Hematopoietic multipotent progenitor cell treated with erythropoietin and hydrocortisone succinate and interleukin-3 and kit ligand, for 8 days (in vitro differentiated cells): ENCODE data around the gene BBS9.

Experiments
- DNase-seq: peaks from one replicate; pipeline ENCODE4 v3.0.0-alpha.2; 2015

BBS9 gene

DNA sequence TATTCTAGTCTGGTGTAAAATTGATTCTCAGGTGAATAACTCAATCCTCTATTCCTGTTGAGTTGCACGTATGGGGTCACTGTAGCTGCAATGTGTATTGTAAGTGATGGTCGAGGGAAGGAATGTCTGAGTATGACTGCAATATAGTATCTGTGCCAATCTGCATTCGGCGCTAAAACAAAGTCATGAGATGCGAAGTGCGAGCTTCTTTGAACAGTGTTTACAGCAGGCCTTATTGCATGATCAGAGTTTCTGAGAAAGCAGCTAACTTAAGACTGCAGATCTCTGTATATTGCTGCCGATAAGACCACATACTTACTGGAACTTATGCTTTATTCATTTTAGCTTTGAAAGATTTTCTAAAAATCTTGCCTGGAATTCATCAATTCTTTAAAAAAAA is 434.3 kb downstream of the BBS9 start:
- DNase-seq = no peak

DNA sequence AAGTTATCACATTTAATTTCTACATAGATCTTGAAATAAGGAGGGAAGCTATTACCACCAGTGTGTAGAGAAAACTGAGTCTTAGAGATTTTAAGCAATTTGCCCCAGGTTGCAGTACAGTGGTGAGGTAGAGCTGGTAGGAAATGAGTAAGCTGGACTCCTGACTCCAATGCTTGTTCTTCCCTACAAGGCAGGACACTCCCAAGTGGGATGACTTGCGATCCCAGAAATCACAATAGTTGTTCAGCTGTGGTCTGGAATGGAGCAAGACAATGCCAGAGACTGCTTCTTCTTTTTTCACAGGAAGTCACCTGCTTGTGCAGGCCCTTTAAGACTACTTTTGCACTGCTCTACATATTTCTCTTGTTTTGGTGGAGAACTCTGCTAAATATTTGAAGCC is 448.8 kb downstream of the BBS9 start:
- DNase-seq = no peak

GRCh38 chr7:33578881-33579672 is 449.7 kb downstream of the BBS9 start:
- DNase-seq = no peak

GRCh38 chr7:33579673-33579960 is 450.3 kb downstream of the BBS9 start:
- DNase-seq = no peak

DNA sequence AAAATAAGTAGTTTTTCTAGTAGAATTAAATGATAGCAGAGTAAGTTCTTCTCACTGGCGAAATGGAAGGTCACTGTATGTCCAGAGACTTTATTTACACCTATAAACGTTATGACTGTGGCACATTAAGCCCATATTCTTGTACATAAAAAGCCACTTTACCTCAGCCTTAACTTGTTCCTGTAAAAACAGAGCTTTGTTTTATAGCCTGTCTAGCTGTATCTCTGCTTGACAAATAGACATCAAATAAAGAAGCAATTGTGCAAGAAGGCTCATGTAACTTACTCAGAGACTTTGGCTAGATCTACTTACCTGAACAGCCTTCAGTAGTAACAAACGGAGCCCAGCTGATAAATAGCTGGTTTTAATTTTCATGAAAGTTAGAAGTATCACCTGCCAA is 451.9 kb downstream of the BBS9 start:
- no peak for DNase-seq

DNA sequence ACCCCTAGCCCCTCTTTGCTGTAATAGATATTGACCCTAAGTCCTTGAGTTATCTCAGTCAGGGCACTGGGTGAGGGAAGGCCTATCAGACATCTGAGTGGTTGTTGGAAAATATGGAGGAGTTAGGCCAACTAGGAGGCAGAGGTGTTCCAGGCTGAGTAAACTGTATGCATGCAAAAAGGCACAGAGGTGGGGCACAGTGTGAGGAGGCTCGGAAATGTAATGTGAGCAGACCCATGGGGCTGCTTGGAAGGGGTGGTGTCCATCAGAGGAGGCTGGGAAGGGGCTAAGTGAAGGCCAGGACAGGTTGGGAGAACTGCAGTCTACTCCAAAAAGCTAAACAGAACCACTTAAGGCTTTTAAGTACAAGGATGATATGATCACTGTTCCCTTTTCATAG is 452.7 kb downstream of the BBS9 start:
- no peak for DNase-seq

DNA sequence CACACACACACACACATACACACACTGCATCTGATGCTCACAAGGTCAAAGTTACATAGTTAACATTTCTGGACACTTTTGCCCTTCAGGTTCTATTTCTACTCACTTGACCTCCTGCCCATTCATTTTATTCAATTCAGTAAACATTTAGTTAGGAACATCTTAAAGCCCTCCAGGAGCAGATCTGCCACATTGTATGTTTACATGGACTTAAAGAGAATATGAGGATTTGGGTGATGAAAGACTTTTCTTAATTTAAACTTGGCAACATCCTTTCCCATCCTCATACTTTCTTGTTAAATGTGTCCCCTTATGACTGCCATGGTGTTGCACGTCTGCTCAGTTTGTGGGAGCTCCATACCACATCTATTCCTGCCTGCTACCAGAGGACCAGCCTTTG is 453.2 kb downstream of the BBS9 start:
- no peak for DNase-seq

DNA sequence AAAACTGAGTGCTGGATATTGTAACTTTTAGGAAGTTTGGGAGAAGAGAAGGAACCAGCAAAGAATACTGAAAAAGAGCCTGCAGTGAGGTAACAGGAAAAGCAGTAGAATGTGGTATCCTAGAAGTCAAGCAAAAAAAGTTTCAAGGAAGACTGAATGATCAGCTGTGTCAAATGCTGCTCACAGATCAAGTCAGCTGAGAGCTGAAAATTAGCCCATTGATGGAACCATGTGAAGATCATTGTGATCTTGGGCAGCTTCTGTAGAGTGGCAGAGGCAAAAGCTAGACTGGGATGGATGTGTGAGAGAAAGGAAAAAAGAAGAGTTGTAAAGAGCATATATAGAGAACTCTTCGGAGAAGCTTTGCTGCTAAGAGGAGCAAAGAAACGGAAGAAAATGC is 460.5 kb downstream of the BBS9 start:
- DNase-seq = no peak

DNA sequence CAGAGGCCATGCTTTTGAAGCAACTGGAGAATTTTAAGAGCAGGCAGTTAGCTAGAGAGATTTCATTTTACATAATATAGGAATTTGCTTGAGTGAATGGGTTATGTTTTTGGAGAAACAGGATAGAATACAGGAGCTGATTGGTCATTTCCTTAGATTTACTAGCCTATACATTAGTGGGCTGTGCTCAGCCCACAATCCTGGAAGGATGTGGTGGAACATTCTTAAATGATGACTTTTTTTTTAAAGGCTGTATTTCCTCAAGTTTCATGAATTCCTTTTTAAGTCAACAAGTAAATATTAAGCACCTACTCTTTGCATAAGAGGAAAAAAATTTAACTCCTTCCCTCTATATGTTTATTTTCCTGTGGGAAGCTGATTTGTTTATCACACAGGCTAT is 461.6 kb downstream of the BBS9 start:
- DNase-seq = no peak

GRCh38 chr7:33591490-33591889 is 462.1 kb downstream of the BBS9 start:
- no peak for DNase-seq

DNA sequence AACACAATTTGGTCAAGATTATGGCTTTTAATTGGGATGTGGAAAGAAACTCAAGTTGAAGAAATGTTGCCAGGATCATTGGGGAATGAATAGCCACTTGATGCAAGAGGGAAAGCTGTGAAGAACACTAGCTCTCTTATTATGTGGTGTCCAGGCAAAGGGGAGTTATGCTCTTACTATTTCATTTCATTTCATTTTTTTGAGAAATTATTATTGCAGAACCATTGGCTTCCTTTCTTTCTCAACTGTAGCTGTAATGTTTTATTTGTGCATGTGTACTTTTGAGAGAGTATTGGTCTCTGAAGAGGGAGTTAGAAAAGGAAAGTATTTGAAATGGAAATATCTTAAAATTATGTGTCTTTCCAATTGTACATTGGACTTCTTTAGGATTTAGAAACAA is 463.4 kb downstream of the BBS9 start:
- no peak for DNase-seq

- no peak for DNase-seq
Observed at GRCh38 chr7:33593611-33594010, 464.2 kb downstream of the BBS9 start.

GRCh38 chr7:33596686-33597085 is 467.3 kb downstream of the BBS9 start:
- DNase-seq = no peak

GRCh38 chr7:33597181-33597580 is 467.8 kb downstream of the BBS9 start:
- DNase-seq = no peak

DNA sequence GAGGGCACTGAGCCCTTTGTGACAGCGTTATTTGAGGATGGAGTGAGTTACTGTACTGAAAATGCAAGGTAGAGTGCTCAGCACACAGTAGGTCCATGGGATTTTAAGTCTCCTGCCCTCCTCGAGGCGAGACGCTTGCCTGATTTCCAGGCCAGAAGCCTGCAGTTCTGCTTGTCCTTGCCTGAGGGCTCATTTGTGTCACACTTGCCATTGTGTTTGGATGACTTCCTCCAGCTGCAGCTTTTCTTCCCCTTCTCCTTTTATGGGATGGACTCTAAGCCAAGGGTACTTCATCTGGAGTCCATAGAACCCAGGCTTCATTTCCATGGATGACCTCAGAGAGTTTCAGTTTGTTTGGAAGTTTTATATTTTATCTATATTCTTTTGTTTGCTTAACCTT is 471.7 kb downstream of the BBS9 start:
- no peak for DNase-seq

DNA sequence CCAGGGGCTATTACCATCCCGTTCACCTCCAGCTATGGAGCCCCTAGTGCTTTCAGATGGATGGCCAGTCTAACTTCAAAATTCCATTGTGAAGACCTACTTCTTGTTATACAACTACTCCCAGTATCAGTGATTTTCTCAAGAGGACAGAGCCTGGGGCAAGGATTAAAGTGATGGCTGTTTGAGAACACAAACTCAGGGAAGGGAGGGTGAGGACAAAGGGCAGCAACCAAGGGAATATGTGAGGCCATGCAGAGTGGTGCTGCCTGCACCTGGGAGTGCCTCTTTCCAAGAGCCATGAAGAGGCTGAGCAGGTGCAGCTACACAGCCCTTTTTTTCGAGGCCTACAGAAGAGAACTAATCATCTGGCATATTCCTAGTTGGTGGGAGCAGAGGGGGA is 472.5 kb downstream of the BBS9 start:
- DNase-seq = no peak

DNA sequence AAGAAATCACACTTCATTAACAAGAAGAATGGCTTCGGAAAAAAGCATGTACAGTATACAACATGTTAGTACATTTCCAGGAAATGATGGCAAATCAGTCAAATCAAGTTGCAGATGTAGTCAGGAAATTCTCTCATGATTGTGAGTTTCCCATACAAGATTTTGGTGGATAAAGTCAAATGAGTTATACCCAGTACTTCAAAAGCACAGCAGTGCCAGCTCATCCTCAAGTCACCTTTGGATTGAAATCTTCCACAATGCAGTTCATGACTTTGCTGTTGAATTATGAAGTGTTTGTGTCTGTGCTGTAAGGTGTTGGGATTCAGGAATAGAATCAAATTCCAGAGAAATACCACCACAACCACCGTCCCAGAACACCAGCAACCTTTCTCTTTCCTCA is 474.7 kb downstream of the BBS9 start:
- no peak for DNase-seq

GRCh38 chr7:33610918-33611317 is 481.6 kb downstream of the BBS9 start:
- DNase-seq = no peak

DNA sequence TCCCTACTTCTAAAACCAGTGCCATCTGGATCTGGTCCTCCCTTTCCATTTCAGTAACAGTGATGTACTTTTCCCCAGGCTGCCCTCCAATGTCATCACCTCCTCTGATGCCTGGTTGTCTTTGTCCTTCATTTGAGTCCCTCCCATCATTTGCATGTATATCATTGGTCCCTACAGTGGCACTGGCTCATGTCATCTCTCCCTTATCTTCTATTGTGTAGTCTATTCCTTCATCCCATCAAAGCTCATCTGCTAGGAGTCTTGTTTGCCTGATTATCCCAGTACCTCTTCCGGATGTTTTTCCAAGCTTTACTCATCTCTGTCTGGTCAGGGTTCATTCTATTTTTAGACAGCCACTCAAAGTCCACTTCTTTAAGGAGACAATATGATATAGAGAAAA is 483.1 kb downstream of the BBS9 start:
- DNase-seq = no peak

GRCh38 chr7:33614357-33615117 is 485.2 kb downstream of the BBS9 start:
- no peak for DNase-seq

DNA sequence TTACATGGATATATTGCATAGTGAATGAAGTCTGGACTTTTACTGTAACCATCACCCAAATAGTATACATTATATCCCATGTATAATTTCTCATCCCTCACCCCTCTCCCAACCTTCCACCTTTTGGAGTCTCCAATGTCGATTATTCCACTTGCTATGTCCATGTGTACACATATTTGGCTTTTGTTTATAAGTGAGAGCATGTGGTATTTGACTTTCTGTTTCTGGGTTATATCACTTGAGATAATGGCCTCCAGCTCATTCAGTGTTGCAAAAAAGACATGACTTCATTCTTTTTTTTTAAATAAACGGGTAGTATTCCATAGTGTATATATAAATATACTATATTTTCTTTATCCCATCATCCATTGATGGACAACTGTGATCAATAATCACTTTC is 487.4 kb downstream of the BBS9 start:
- DNase-seq = no peak

GRCh38 chr7:33619264-33619663 is 489.9 kb downstream of the BBS9 start:
- no peak for DNase-seq

GRCh38 chr7:33623267-33623666 is 493.9 kb downstream of the BBS9 start:
- no peak for DNase-seq

DNA sequence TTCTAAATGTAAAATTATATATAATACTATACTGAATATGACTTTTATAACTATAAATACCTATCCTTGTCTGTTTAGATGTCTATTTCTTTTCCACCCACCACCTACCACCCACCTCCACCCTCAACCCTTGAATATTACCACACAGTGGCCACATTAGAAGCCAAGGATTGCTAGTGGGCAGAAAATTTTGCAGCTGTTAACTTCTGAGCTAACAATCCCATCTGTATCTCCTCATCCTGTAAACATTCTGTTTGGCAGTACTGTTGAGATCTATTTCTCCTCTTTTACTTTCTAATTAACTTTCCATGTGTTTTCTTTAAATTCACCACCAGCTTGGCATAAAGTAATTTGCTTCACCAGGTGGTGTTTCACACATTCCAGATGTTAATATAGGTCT is 494.9 kb downstream of the BBS9 start:
- DNase-seq = no peak

GRCh38 chr7:33626869-33627268 is 497.5 kb downstream of the BBS9 start:
- no peak for DNase-seq
